Measurements from ENCODE around the gene MMP7. TPM values are rescaled to one million over a fixed set of nuclear protein-coding genes. Genes with fewer than 3 reads are reported as not detected.

Gene MMP7
- total and polyA plus RNA-seq, 2 donors (not counting 1 experiment from before 2014, with no cell fraction given), result not detected

DNA sequence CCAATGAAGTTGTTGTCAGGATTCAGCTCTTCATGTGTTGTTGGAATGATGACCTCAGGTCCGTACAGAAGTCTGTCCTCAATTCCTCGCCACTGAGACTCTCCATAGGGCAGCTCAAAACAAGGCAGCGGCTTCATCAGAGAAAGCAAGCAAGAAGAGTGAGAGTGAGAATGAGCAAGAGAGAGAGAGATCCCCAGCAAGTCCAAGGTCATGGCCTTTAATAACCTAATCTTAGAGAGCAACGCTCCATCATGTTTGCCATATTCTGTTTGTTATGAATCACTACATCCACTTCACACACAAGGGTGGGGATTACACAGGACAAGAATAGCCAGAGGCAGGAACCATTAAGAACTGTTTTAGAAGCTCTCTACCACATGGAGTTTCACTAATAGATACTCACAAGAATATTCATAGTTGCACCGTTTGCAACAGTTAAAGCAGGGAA lies 23.3 kb upstream of the MMP7 start:
- POLR2A ChIA-PET, result no interaction called here
- H3K4me1 ChIP-seq (ENCODE audit: control insufficient read depth in 2 of 2, insufficient read depth in 2 of 2, low read length in 2 of 2), result peaks cover 10 to 11% of the 10 kb centered on the region in 2 donors
- CTCF ChIA-PET, result interaction anchor here (1.6 kb wide), 1 partner anchor 28 kb away, joined by 3 read pairs; no protein-coding TSS in a partner anchor
- H3K36me3 ChIP-seq (replicated peaks in 1 of 2; ENCODE audit: control extremely low read depth in 1 of 2, control insufficient read depth in 1 of 2, extremely low read depth in 1 of 2, insufficient read depth in 2 of 2, low read length in 1 of 2), result no peaks in the 10 kb centered on the region
- H4K20me1 ChIP-seq (ENCODE audit: control insufficient read depth, insufficient read depth, low read length, poor library complexity, severe bottlenecking), result no peaks in the 10 kb centered on the region
- no peak overlapping the region for H3K9ac ChIP-seq (ENCODE audit: low read length)
- H3K79me2 ChIP-seq (ENCODE audit: control insufficient read depth, insufficient read depth, low read length), result no peaks in the 10 kb centered on the region
- WGBS (ENCODE audit: insufficient coverage), result 33% methylated on average over 1 of the region's 5 CpGs
- no peak overlapping the region for H2AFZ ChIP-seq (ENCODE audit: insufficient read depth, low read depth, low read length, poor library complexity, severe bottlenecking)
- H3K27me3 ChIP-seq (replicated peaks in 1 of 4; ENCODE audit: control extremely low read depth in 1 of 4, control insufficient read depth in 3 of 4, insufficient read depth in 4 of 4, low read length in 3 of 4), result no peaks in the 10 kb centered on the region
- peaks cover 1 to 14% (median 9%) of the 10 kb centered on the region in 3 donors for H3K9me3 ChIP-seq (ENCODE audit: control extremely low read depth in 1 of 3, control insufficient read depth in 2 of 3, insufficient read depth in 1 of 3, low read length in 2 of 3)
- Mint-ChIP-seq H3K9me3 (ENCODE audit: insufficient read depth) (no peaks in the 10 kb centered on the region), H3K27me3 (no peaks in the 10 kb centered on the region), H3K4me3 (no peak overlapping the region), H3K27ac (no peak overlapping the region), H3K4me1 (peaks cover 15% of the 10 kb centered on the region)
- H3K27ac ChIP-seq (ENCODE audit: low read length in 2 of 2), result no peak overlapping the region
- no peak overlapping the region for H3K4me3 ChIP-seq (ENCODE audit: control extremely low read depth in 1 of 5, extremely low read depth in 1 of 5, insufficient read depth in 1 of 5, low read depth in 2 of 5, low read length in 4 of 5)
- TF ChIP-seq EZH2 (IDR thresholded peaks at IDR 0.05; ENCODE audit: borderline replicate concordance, insufficient read depth, low read depth, low read length, poor library complexity, severe bottlenecking), result no peak
- TF ChIP-seq, protein P1, sequence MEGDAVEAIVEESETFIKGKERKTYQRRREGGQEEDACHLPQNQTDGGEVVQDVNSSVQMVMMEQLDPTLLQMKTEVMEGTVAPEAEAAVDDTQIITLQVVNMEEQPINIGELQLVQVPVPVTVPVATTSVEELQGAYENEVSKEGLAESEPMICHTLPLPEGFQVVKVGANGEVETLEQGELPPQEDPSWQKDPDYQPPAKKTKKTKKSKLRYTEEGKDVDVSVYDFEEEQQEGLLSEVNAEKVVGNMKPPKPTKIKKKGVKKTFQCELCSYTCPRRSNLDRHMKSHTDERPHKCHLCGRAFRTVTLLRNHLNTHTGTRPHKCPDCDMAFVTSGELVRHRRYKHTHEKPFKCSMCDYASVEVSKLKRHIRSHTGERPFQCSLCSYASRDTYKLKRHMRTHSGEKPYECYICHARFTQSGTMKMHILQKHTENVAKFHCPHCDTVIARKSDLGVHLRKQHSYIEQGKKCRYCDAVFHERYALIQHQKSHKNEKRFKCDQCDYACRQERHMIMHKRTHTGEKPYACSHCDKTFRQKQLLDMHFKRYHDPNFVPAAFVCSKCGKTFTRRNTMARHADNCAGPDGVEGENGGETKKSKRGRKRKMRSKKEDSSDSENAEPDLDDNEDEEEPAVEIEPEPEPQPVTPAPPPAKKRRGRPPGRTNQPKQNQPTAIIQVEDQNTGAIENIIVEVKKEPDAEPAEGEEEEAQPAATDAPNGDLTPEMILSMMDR (IDR thresholded peaks at IDR 0.05), result no peak
- DNase-seq (no peak), ATAC-seq (ENCODE audit: low read depth) (no peak)
- intact Hi-C loops (cut with micrococcal nuclease), result no loop called here
- no peak overlapping the region for H3K4me2 ChIP-seq (replicated peaks; ENCODE audit: low read depth, low read length, poor library complexity, severe bottlenecking)

DNA sequence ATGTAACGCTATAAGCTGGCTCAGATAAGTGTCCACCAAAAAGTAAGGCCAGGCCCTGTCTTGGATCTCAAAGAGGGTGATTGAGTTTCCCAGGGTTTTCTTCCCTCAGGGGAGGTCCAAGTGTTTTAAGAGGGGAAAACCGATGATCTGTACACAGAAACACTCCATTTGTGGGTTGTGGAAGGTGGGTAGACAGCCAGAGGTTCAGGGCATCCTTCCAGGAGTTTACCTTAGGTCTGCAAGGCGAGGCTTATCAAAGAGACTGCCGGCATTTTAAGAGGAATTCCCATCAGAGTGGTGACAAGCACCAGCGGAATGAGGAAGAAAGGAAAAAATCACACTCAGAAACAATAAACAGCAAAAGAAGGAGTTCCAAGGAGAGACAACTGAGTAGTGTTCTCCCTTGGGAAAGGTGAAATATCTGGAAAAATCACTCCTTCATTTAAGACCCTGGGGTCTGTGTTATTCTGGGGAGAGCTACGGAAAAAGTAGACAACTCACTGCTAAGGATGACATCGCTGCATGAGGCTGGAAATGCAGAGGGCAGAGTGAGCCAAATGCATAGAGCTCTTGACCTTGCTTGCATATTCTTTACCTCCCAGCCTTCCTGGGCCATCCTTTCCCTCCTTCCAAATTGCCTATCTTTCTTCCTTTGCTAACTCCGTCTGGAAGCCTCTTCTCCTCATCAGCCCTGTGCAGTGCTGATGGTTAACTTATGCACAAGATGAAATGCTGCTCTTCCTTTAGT lies 22.1 kb upstream of the MMP7 start:
- DNase-seq (no peak), ATAC-seq (ENCODE audit: low read depth) (no peak)
- Histone ChIP-seq H4K20me1 (ENCODE audit: control insufficient read depth, insufficient read depth, low read length, poor library complexity, severe bottlenecking) (no peaks in the 10 kb centered on the region), H3K79me2 (ENCODE audit: control insufficient read depth, insufficient read depth, low read length) (no peaks in the 10 kb centered on the region), H3K4me2 (replicated peaks; ENCODE audit: low read depth, low read length, poor library complexity, severe bottlenecking) (no peak overlapping the region), H3K36me3 (replicated peaks in 1 of 2; ENCODE audit: control extremely low read depth in 1 of 2, control insufficient read depth in 1 of 2, extremely low read depth in 1 of 2, insufficient read depth in 2 of 2, low read length in 1 of 2) (no peaks in the 10 kb centered on the region), H3K27me3 (replicated peaks in 1 of 4; ENCODE audit: control extremely low read depth in 1 of 4, control insufficient read depth in 3 of 4, insufficient read depth in 4 of 4, low read length in 3 of 4) (no peaks in the 10 kb centered on the region), H2AFZ (ENCODE audit: insufficient read depth, low read depth, low read length, poor library complexity, severe bottlenecking) (no peak overlapping the region), H3K4me1 (ENCODE audit: control insufficient read depth in 2 of 2, insufficient read depth in 2 of 2, low read length in 2 of 2) (peaks cover 8 to 12% of the 10 kb centered on the region in 2 donors), H3K9me3 (ENCODE audit: control extremely low read depth in 1 of 3, control insufficient read depth in 2 of 3, insufficient read depth in 1 of 3, low read length in 2 of 3) (peaks cover 0 to 4% (median 1%) of the 10 kb centered on the region in 3 donors), H3K9ac (ENCODE audit: low read length) (no peak overlapping the region), H3K27ac (ENCODE audit: low read length in 2 of 2) (no peak overlapping the region), H3K4me3 (ENCODE audit: control extremely low read depth in 1 of 5, extremely low read depth in 1 of 5, insufficient read depth in 1 of 5, low read depth in 2 of 5, low read length in 4 of 5) (no peak overlapping the region)
- Mint-ChIP-seq H3K27me3 (no peaks in the 10 kb centered on the region), H3K4me3 (no peak overlapping the region), H3K4me1 (peaks cover 24% of the 10 kb centered on the region), H3K27ac (no peak overlapping the region), H3K9me3 (ENCODE audit: insufficient read depth) (no peaks in the 10 kb centered on the region)
- 94% methylated on average over 5 of the region's 8 CpGs for WGBS (ENCODE audit: insufficient coverage)
- CTCF ChIA-PET, result interaction anchor here (1.4 kb wide), 1 partner anchor 60 kb away, joined by 4 read pairs; no protein-coding TSS in a partner anchor
- TF ChIP-seq EZH2 (IDR thresholded peaks at IDR 0.05; ENCODE audit: borderline replicate concordance, insufficient read depth, low read depth, low read length, poor library complexity, severe bottlenecking), result no peak
- TF ChIP-seq, protein P1 (IDR thresholded peaks at IDR 0.05), result no peak
- intact Hi-C loops (cut with micrococcal nuclease), result no loop called here
- POLR2A ChIA-PET, result no interaction called here
